Measurements from ENCODE around the gene IL23R.
A peak's percentile ranks its signal among the peaks of the same experiment; 100 is the strongest.

IL23R gene

DNA sequence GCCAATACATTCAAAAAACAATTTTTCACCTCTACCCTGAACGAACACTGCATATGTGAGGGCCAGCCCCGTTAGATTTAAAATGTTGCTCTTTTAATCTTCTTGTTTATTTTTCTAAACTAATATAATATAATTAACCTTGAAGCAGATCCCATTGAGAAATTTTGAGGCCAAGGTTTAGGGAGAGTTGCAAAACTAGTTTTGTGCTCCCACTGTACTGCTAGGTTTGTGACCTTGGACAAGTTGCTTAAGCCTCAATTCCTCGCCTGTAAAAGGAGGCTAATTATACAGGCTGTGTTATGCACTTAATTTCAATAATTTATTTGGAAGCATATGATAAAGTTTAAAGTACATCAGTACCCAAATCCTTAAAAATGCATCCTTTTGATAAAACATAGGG, 3.7 kb downstream of the IL23R start:
- H3K4me3 ChIP-seq (replicated peaks; ENCODE audit: low read depth, low read length): no peak overlapping the region
- no peaks in the 10 kb centered on the region for H3K27me3 ChIP-seq (replicated peaks; ENCODE audit: control insufficient read depth, insufficient read depth, low read length)
- no peaks in the 10 kb centered on the region for H3K36me3 ChIP-seq (ENCODE audit: control insufficient read depth, insufficient read depth, low read length)
- TF ChIP-seq, protein P1, sequence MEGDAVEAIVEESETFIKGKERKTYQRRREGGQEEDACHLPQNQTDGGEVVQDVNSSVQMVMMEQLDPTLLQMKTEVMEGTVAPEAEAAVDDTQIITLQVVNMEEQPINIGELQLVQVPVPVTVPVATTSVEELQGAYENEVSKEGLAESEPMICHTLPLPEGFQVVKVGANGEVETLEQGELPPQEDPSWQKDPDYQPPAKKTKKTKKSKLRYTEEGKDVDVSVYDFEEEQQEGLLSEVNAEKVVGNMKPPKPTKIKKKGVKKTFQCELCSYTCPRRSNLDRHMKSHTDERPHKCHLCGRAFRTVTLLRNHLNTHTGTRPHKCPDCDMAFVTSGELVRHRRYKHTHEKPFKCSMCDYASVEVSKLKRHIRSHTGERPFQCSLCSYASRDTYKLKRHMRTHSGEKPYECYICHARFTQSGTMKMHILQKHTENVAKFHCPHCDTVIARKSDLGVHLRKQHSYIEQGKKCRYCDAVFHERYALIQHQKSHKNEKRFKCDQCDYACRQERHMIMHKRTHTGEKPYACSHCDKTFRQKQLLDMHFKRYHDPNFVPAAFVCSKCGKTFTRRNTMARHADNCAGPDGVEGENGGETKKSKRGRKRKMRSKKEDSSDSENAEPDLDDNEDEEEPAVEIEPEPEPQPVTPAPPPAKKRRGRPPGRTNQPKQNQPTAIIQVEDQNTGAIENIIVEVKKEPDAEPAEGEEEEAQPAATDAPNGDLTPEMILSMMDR (IDR thresholded peaks at IDR 0.05; ENCODE audit: insufficient read depth, low read length, poor library complexity, severe bottlenecking): no peak
- no peak for DNase-seq (ENCODE audit: extremely low read depth, insufficient read length)

DNA sequence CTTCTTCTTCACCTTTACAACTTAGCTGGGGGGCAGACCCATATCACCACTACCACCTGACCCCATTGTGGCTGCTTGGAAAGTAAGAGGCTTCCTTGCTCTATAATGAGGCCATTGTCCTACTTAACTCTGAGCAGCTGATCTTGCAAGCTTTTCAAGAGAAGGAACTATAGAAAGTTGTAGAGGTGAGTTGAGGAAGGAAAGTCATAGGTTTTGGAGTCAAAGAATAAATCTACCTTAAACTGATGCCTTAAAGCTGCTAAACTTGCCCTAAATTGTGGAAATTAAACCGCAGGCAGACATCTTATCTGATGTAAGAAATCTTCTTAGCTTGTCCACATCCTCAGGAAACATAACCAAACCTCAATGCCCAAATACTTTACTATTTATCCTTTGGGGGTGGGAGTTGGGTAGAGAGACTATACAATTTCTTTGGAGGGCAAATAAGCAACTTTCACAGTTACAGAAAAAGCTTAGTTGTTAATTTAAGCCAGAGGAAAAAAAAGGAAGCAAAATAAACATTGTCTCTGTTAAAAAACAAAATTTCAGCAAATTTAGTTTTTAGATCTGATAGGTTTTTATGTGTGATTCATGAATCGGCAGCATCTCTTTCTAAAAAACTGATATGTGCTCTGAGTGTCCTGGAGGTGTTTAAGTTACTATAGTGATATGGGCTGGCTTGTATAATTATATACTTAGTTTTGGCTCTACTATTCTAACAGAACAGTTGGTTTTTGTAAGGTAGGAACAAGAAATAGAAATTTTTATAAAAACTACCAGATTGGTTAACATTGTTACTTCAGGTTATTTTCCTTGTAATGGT, 4.7 kb downstream of the IL23R start:
- TF ChIP-seq, protein P1 (IDR thresholded peaks at IDR 0.05; ENCODE audit: insufficient read depth, low read length, poor library complexity, severe bottlenecking): no peak
- no peaks in the 10 kb centered on the region for H3K27me3 ChIP-seq (replicated peaks; ENCODE audit: control insufficient read depth, insufficient read depth, low read length)
- H3K36me3 ChIP-seq (ENCODE audit: control insufficient read depth, insufficient read depth, low read length): no peaks in the 10 kb centered on the region
- H3K4me3 ChIP-seq (replicated peaks; ENCODE audit: low read depth, low read length): no peak overlapping the region
- DNase-seq (ENCODE audit: extremely low read depth, insufficient read length): no peak

DNA sequence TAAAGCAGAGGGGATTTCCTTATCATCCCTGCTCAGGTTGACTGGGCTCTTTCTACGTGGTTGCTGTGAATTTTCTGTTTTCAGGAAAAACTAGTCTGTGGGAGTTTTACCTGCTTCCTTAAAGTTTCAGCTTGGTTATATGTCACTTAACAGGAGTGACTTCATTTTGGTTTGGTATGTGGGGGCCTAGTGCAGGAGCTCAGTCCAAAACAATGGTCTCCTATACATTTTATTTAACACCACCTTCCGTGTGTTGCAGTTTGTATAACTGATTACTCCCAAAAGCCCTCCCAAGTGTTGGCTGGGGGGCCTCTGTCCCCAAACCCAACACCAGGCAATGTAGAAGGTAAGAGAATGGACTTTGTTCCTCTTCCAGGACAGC, 5.3 kb downstream of the IL23R start:
- Histone ChIP-seq H3K4me3 (replicated peaks; ENCODE audit: low read depth, low read length) (no peak overlapping the region), H3K36me3 (ENCODE audit: control insufficient read depth, insufficient read depth, low read length) (no peaks in the 10 kb centered on the region), H3K27me3 (replicated peaks; ENCODE audit: control insufficient read depth, insufficient read depth, low read length) (no peaks in the 10 kb centered on the region)
- DNase-seq (ENCODE audit: extremely low read depth, insufficient read length): no peak
- TF ChIP-seq, protein P1 (IDR thresholded peaks at IDR 0.05; ENCODE audit: insufficient read depth, low read length, poor library complexity, severe bottlenecking): no peak

DNA sequence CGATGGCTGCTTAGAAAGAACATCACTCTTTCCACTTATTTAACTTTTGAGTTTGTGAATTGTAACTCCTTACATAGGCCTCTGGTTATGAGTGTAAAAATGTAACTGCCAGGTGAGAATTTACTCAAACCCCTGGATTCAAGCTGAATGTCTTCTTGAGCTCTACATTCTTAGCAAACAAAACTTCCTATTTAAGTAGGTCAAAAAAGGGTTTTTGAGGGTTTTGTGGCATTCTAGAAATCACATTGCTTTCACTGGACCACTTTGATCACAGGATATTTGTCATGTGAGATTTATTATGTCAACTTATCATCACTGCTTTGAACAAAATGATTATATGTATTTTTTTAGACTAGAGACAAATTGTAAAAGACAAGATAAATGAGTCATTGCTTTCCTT, 5.7 kb downstream of the IL23R start:
- TF ChIP-seq, protein P1 (IDR thresholded peaks at IDR 0.05; ENCODE audit: insufficient read depth, low read length, poor library complexity, severe bottlenecking): no peak
- Histone ChIP-seq H3K36me3 (ENCODE audit: control insufficient read depth, insufficient read depth, low read length) (no peaks in the 10 kb centered on the region), H3K27me3 (replicated peaks; ENCODE audit: control insufficient read depth, insufficient read depth, low read length) (no peaks in the 10 kb centered on the region), H3K4me3 (replicated peaks; ENCODE audit: low read depth, low read length) (no peak overlapping the region)
- DNase-seq (ENCODE audit: extremely low read depth, insufficient read length): peak; percentile 41

DNA sequence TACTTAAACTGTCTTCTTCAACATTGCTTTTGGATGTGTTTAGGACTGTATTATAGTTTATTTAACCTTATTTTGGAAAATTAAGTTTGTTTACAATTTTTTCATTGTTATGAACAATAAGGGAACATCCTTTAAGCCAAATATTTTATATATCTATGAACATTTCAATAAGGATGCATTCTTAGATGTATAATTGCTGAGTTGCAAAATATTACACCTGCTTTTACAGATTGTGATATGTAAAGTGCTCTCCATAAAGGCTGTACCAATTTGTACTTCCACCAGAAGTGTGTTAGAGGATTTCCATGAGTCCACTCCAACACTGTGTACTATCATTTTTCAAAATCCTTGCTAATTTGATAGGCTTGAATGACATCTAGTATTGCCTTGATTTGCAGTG, 7.7 kb downstream of the IL23R start:
- H3K36me3 ChIP-seq (ENCODE audit: control insufficient read depth, insufficient read depth, low read length): no peaks in the 10 kb centered on the region
- no peaks in the 10 kb centered on the region for H3K27me3 ChIP-seq (replicated peaks; ENCODE audit: control insufficient read depth, insufficient read depth, low read length)
- TF ChIP-seq, protein P1 (IDR thresholded peaks at IDR 0.05; ENCODE audit: insufficient read depth, low read length, poor library complexity, severe bottlenecking): no peak
- H3K4me3 ChIP-seq (replicated peaks; ENCODE audit: low read depth, low read length): no peak overlapping the region
- DNase-seq (ENCODE audit: extremely low read depth, insufficient read length): no peak
